Measurements from ENCODE around the gene CARMIL3.

CARMIL3 gene

GRCh38 chr14:24116128-24116814 lies 64.5 kb downstream of the CARMIL3 start:
- FAIRE-seq: no peak

- no peak for FAIRE-seq
Measured at GRCh38 chr14:24117179-24117578, 65.4 kb downstream of the CARMIL3 start.

Data from A204.1 (cell line).